ENCODE results near the gene DEXI. TPM values are rescaled to one million over a fixed set of nuclear protein-coding genes. Genes with fewer than 3 reads are reported as not detected.

The DEXI gene
- total and polyA plus RNA-seq, 2 of the 13 experiments (the other 11 are each of a cell fraction or from before 2014, with no cell fraction given): 51.5 to 70.4 TPM

DNA sequence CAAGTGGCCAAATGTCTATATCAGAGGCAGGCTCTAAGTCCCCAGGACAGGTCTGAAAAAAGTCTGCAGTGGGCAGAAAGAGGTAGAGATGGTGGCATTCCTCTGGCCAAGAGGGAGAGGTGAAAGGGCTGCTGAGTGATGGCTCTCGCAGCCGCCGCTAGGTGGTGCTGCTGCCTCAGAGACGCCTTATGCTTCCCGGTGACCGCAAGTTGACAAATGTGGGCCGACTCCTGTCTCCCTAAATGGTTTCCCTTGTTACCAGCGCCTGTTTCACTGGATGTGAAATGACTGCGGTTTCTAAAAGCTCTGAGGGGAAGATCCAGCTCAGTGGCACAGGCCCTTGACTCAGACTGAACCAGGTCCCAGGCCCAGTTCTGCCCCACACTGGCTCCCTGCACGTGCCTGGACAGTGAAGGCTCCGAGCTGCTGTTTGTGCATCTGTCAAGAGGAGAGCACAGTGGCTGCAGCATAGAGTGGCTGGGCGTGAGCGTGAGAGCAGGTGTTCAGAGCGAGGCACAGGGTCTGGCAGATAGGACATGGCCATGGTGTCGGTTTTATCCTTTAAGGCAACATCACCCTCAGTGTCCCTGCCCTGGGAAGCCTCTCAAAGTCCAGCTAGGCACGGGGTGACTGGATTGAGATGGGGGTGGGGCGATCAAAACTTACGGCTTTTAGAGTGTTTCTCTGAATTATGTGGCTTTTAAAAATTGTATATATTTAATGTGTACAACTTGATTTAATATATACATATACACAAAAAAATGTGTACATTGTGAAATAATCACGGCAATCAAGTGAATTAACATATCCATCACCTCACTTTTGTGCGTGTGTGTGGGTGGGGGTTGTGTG lies 22.0 kb upstream of the DEXI start (continued):
- TF ChIP-seq RFX3 (CRISPR knock-in tag; IDR thresholded peaks at IDR 0.05) (no peak), SIX1 (CRISPR knock-in tag; IDR thresholded peaks at IDR 0.05; ENCODE audit: borderline replicate concordance) (no peak), SOX5 (CRISPR knock-in tag; IDR thresholded peaks at IDR 0.05; ENCODE audit: borderline replicate concordance) (peak; percentile 21; the same call in 1 of the 2 replicates), NAIF1 (CRISPR knock-in tag; IDR thresholded peaks at IDR 0.05; ENCODE audit: borderline replicate concordance) (no peak), ZNF367 (CRISPR knock-in tag; IDR thresholded peaks at IDR 0.05; ENCODE audit: borderline replicate concordance) (no peak), RNF2 (conservative IDR thresholded peaks at IDR 0.05; ENCODE audit: low read depth) (no peak), ZNF883 (CRISPR knock-in tag; IDR thresholded peaks at IDR 0.05; ENCODE audit: not compliant biosample characterization) (peak; percentile 84), FOXK2 (IDR thresholded peaks at IDR 0.05) (no peak), ZNF160 (CRISPR knock-in tag; IDR thresholded peaks at IDR 0.05) (peak; percentile 53; the same call in 1 of the 2 replicates), TMF1 (CRISPR knock-in tag; IDR thresholded peaks at IDR 0.05; ENCODE audit: low read depth) (no peak), ZNF660 (CRISPR knock-in tag; IDR thresholded peaks at IDR 0.05; ENCODE audit: borderline replicate concordance, low read depth) (no peak), CCAR2 (optimal IDR thresholded peaks at IDR 0.05; ENCODE audit: low read depth, low read length) (no peak), KDM1A (CRISPR knock-in tag; IDR thresholded peaks at IDR 0.05) (no peak), U2AF2 (IDR thresholded peaks at IDR 0.05; ENCODE audit: low read depth, low read length) (no peak), HOXA5 (CRISPR knock-in tag; IDR thresholded peaks at IDR 0.05) (0 out of 2 replicates have a peak, but pooled peaks have one; percentile 32), PTBP1 (IDR thresholded peaks at IDR 0.05; ENCODE audit: low read depth, low read length, poor library complexity, severe bottlenecking) (peak; percentile 63)
- TF ChIP-seq, protein P1, sequence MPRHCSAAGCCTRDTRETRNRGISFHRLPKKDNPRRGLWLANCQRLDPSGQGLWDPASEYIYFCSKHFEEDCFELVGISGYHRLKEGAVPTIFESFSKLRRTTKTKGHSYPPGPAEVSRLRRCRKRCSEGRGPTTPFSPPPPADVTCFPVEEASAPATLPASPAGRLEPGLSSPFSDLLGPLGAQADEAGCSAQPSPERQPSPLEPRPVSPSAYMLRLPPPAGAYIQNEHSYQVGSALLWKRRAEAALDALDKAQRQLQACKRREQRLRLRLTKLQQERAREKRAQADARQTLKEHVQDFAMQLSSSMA (CRISPR knock-in tag; IDR thresholded peaks at IDR 0.05): no peak; the same call in 1 of the 2 replicates
- TF ChIP-seq, protein P2, sequence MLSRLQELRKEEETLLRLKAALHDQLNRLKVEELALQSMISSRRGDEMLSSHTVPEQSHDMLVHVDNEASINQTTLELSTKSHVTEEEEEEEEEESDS (CRISPR knock-in tag; IDR thresholded peaks at IDR 0.05; ENCODE audit: borderline replicate concordance): no peak
- TF ChIP-seq, protein P3, sequence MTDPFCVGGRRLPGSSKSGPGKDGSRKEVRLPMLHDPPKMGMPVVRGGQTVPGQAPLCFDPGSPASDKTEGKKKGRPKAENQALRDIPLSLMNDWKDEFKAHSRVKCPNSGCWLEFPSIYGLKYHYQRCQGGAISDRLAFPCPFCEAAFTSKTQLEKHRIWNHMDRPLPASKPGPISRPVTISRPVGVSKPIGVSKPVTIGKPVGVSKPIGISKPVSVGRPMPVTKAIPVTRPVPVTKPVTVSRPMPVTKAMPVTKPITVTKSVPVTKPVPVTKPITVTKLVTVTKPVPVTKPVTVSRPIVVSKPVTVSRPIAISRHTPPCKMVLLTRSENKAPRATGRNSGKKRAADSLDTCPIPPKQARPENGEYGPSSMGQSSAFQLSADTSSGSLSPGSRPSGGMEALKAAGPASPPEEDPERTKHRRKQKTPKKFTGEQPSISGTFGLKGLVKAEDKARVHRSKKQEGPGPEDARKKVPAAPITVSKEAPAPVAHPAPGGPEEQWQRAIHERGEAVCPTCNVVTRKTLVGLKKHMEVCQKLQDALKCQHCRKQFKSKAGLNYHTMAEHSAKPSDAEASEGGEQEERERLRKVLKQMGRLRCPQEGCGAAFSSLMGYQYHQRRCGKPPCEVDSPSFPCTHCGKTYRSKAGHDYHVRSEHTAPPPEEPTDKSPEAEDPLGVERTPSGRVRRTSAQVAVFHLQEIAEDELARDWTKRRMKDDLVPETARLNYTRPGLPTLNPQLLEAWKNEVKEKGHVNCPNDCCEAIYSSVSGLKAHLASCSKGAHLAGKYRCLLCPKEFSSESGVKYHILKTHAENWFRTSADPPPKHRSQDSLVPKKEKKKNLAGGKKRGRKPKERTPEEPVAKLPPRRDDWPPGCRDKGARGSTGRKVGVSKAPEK (CRISPR knock-in tag; IDR thresholded peaks at IDR 0.05; ENCODE audit: borderline replicate concordance): no peak; the same call in 1 of the 2 replicates
- TF ChIP-seq, protein P4, sequence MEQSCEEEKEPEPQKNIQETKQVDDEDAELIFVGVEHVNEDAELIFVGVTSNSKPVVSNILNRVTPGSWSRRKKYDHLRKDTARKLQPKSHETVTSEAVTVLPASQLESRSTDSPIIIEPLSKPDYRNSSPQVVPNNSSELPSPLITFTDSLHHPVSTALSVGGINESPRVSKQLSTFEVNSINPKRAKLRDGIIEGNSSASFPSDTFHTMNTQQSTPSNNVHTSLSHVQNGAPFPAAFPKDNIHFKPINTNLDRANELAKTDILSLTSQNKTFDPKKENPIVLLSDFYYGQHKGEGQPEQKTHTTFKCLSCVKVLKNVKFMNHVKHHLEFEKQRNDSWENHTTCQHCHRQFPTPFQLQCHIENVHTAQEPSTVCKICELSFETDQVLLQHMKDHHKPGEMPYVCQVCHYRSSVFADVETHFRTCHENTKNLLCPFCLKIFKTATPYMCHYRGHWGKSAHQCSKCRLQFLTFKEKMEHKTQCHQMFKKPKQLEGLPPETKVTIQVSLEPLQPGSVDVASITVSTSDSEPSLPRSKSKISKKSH (CRISPR knock-in tag; IDR thresholded peaks at IDR 0.05; ENCODE audit: borderline replicate concordance): peak; percentile 61; the same call in 1 of the 2 replicates
- TF ChIP-seq, protein P5, sequence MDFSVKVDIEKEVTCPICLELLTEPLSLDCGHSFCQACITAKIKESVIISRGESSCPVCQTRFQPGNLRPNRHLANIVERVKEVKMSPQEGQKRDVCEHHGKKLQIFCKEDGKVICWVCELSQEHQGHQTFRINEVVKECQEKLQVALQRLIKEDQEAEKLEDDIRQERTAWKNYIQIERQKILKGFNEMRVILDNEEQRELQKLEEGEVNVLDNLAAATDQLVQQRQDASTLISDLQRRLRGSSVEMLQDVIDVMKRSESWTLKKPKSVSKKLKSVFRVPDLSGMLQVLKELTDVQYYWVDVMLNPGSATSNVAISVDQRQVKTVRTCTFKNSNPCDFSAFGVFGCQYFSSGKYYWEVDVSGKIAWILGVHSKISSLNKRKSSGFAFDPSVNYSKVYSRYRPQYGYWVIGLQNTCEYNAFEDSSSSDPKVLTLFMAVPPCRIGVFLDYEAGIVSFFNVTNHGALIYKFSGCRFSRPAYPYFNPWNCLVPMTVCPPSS (IDR thresholded peaks at IDR 0.05): no peak
